GM20000 (cell line): Measurements from ENCODE around the gene PSD.

Experiments used
- DNase-seq: peaks from one replicate; pipeline ENCODE4 v3.0.0; 2012; ENCODE audit warnings: low spot score
- CTCF ChIP-seq: IDR thresholded peaks from 2 replicates; pipeline ENCODE4 v1.5.1; 2012; ENCODE audit warnings: mild to moderate bottlenecking, control low read depth; ENCODE audit errors: extremely low read depth, missing control alignments

The PSD gene

DNA sequence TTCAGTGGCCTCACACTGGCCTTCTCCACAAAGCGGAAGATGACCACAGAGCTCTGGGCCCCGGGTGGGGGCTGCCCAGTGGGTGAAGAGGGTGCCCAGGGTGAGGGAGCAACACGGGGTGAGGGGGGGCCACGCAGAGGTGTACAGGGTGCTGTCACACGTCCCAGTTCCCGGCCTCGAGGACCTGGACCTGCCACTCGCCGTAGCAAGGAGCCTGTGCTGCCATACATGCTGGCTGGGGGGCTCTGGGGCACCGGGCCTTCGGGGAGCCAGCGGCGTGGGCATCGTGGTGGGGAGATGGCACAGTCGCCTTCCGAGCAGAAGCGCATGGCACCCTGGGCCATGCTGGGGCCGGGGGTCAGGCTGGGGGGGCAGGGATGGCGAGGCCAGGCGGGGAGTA is 1.9 kb downstream of the PSD start:
- DNase-seq: no peak
- no peak for TF ChIP-seq CTCF

DNA sequence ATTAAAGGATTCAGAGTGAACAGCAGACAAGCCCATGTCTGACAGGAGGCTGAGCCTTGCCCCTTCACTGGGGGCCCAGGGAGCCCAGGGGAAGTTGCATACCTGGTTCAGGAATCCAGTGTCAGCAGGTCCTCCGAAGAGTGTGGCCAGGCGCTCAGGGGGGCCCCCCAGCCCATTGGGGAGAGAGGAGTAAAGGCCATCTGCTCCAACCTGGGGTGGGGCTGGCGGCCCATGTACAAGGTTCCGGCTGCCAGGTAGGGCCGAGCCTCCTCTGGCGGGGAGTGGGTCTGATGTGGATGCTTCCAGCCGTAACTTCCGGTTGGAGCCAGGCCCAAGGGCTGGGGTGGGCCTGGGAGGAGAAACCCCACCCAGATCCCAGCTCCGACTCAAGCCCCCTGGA is 2.3 kb downstream of the PSD start:
- no peak for DNase-seq
- no peak for TF ChIP-seq CTCF

DNA sequence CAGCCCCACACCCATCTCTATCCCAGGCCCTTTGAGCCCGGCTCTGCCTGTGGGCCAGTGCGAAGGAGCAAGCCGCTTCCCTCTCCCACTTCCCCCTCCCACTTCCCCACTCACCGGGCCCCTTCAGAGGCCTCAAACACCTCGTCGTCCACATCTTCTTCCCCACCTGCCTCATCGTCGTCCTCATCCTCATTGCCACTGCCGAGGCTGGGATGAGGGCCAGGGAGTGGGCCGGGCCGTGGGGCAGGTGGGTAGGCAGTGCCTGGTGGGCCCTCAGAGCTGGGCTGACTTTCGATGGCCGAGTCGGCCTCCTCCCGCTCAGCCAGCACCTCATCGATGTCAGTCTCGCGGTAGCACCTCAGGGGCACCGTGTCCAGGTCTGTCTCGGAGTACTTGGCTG is 3.8 kb downstream of the PSD start:
- no peak for TF ChIP-seq CTCF
- no peak for DNase-seq

- DNase-seq: no peak
- TF ChIP-seq CTCF: no peak
Observed at GRCh38 chr10:102413806-102414561, 4.6 kb downstream of the PSD start.

- no peak for TF ChIP-seq CTCF
- DNase-seq: peak; percentile 80
Observed at GRCh38 chr10:102413053-102413705, 5.4 kb downstream of the PSD start.

- DNase-seq: no peak
- no peak for TF ChIP-seq CTCF
Observed at GRCh38 chr10:102412293-102412692, 6.3 kb downstream of the PSD start.
